HepG2 (cell line): ENCODE results near the gene FBXW2. TPM values are rescaled to one million over a fixed set of nuclear protein-coding genes. Genes with fewer than 3 reads are reported as not detected.

Experiments used
- ETV6 ChIP-seq: sonication (generic); formaldehyde crosslinking; conservative IDR thresholded peaks from 2 replicates; pipeline ENCODE4 v1.4.0; 2020; ENCODE audit warnings: missing genetic modification reagents
- POLR2AphosphoS5 ChIP-seq: IDR thresholded peaks from 2 replicates; pipeline ENCODE4 v1.6.1; 2012; ENCODE audit warnings: low read depth, low read length
- RXRB ChIP-seq: IDR thresholded peaks from 2 replicates; pipeline ENCODE4 v1.6.1; 2016; ENCODE audit warnings: borderline replicate concordance, missing genetic modification reagents, missing compliant biosample characterization
- SOX13 ChIP-seq, 3 experiments: fragments of 450-650 bp in 1 of 3; sonication (generic) in 1 of 3; formaldehyde crosslinking in 1 of 3; IDR thresholded peaks in 2 of 3; conservative IDR thresholded peaks in 1 of 3; 2 replicates each; pipeline versions ENCODE4 v1.5.0 to v1.6.1; 2016 to 2020; ENCODE audit warnings: antibody characterized with exemption in 1 of 3, mild to moderate bottlenecking in 1 of 3, missing compliant biosample characterization in 1 of 3, missing genetic modification reagents in 1 of 3, moderate library complexity in 1 of 3
- TEF ChIP-seq: sonication (generic); formaldehyde crosslinking; IDR thresholded peaks from 2 replicates; pipeline ENCODE4 v1.5.0; 2020; ENCODE audit warnings: missing genetic modification reagents
- ZBTB20 ChIP-seq: sonication (generic); formaldehyde crosslinking; IDR thresholded peaks from 2 replicates; pipeline ENCODE4 v1.8.1; 2023; ENCODE audit warnings: missing genetic modification reagents, low read depth, mild to moderate bottlenecking, borderline replicate concordance
- ZBTB40 ChIP-seq, 2 experiments: fragments of 450-650 bp in 1 of 2; sonication (generic) in 1 of 2; formaldehyde crosslinking in 1 of 2; IDR thresholded peaks; 2 replicates each; pipeline versions ENCODE4 v1.6.1 to v1.8.0; 2016 to 2022; ENCODE audit warnings: antibody characterized with exemption in 1 of 2, mild to moderate bottlenecking in 1 of 2, missing genetic modification reagents in 1 of 2
- ZNF501 ChIP-seq: sonication (generic); formaldehyde crosslinking; IDR thresholded peaks from 2 replicates; pipeline ENCODE4 v1.5.1; 2020; ENCODE audit warnings: mild to moderate bottlenecking, moderate library complexity, missing genetic modification reagents
- polyA plus RNA-seq, 8 experiments: library from polyadenylated mRNA; depleted of rRNA in 3 of 8; stranded (reverse) in 7 of 8; unstranded in 1 of 8; fragments of >200 nt; fragmentation: Illumina TruSeq in 4 of 8; extraction: Trizol in 4 of 8; gene quantifications; 2 replicates each; pipeline versions ENCODE4 v1.2.1 to v1.2.3, GENCODE V29; 2011 to 2016; ENCODE audit warnings: low read depth in 4 of 8, missing spikeins in 1 of 8, mixed read lengths in 1 of 8; ENCODE audit not compliant: insufficient read depth in 1 of 8
- total RNA-seq, 5 experiments: library from RNA; depleted of rRNA; stranded (reverse); fragments of >200 nt; fragmentation: Illumina TruSeq; extraction: Trizol; gene quantifications; 2 replicates each; pipeline ENCODE4 v1.2.3, GENCODE V29; 2016; ENCODE audit warnings: low read depth in 1 of 5
- TF ChIP-seq, protein P1 (sequence below), 2 experiments: sonication (generic) in 1 of 2; formaldehyde crosslinking in 1 of 2; IDR thresholded peaks; 2 replicates each; pipeline versions ENCODE4 v1.6.1 to v1.9.0; 2014 to 2022; ENCODE audit warnings: antibody characterized with exemption in 1 of 2, borderline replicate concordance in 1 of 2, inconsistent platforms in 1 of 2, low read depth in 1 of 2, missing genetic modification reagents in 1 of 2

Gene FBXW2
- total and polyA plus RNA-seq, 2 of the 13 experiments (the other 11 are each of a cell fraction or from before 2014, with no cell fraction given), result 35.4 to 43.1 TPM

DNA sequence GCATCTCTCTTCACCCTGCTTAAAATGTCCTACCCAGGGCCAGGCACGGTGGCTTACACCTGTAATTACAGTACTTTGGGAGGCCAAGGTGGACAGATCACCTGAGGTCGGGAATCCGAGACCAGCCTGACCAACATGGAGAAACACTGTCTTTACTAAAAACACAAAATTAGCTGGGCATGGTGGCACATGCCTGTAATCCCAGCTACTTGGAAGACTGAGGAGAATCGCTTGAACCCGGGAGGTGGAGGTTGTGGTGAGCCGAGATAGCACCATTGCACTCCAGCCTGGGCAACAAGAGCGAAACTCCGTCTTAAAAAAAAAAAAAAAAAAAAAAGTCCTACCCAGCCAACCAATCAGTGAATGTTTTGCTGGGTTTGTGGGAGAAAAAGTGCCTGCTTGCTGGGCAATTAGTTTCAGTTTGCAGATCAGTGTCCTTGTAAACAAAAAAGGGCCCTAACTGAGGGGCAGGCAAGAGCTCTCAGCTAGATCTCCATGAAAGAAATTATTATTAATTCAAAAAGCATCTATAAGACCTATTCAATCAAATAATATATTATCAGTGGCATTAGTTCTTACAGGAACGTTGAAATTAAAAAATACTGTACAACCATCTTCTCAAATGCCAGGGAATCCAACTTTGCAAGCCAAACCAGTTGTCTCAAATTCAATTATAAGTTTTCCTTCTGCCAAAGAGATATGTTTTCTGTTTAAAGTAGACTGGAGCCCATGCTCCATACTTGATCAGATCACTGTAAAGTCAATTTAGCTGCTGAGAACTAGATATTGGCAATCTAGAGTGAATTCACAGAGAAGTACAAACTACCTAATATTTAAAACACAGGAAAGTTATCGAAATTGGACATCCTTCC is 82.9 kb downstream of the FBXW2 start (continued):
- TF ChIP-seq, protein P1, sequence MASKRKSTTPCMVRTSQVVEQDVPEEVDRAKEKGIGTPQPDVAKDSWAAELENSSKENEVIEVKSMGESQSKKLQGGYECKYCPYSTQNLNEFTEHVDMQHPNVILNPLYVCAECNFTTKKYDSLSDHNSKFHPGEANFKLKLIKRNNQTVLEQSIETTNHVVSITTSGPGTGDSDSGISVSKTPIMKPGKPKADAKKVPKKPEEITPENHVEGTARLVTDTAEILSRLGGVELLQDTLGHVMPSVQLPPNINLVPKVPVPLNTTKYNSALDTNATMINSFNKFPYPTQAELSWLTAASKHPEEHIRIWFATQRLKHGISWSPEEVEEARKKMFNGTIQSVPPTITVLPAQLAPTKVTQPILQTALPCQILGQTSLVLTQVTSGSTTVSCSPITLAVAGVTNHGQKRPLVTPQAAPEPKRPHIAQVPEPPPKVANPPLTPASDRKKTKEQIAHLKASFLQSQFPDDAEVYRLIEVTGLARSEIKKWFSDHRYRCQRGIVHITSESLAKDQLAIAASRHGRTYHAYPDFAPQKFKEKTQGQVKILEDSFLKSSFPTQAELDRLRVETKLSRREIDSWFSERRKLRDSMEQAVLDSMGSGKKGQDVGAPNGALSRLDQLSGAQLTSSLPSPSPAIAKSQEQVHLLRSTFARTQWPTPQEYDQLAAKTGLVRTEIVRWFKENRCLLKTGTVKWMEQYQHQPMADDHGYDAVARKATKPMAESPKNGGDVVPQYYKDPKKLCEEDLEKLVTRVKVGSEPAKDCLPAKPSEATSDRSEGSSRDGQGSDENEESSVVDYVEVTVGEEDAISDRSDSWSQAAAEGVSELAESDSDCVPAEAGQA (IDR thresholded peaks at IDR 0.05; ENCODE audit: low read depth), result no peak
- TF ChIP-seq, protein P1 (CRISPR knock-in tag; IDR thresholded peaks at IDR 0.05; ENCODE audit: borderline replicate concordance), result no peak
- TF ChIP-seq SOX13 (IDR thresholded peaks at IDR 0.05) (no peak), SOX13 (CRISPR knock-in tag; conservative IDR thresholded peaks at IDR 0.05 in 1 of 2, IDR thresholded peaks at IDR 0.05 in 1 of 2) (0 out of 4 replicates have a peak, but pooled peaks of 1 of the 2 experiments have one; percentile 17), RXRB (CRISPR knock-in tag) (0 out of 2 replicates have a peak, but pooled peaks have one; percentile 19), ZNF501 (no peak), ZBTB40 (IDR thresholded peaks at IDR 0.05) (no peak), ZBTB40 (CRISPR knock-in tag; IDR thresholded peaks at IDR 0.05) (peak; percentile 58; the same call in 1 of the 2 replicates), TEF (no peak), POLR2AphosphoS5 (peak; percentile 52), ZBTB20 (no peak), ETV6 (CRISPR knock-in tag) (no peak)
